ENCODE results near the gene DDR2. TPM values are rescaled to one million over a fixed set of nuclear protein-coding genes. Genes with fewer than 3 reads are reported as not detected.

DDR2 gene
- total RNA-seq, 1 donor from 2014 or later = 3.8 TPM

DNA sequence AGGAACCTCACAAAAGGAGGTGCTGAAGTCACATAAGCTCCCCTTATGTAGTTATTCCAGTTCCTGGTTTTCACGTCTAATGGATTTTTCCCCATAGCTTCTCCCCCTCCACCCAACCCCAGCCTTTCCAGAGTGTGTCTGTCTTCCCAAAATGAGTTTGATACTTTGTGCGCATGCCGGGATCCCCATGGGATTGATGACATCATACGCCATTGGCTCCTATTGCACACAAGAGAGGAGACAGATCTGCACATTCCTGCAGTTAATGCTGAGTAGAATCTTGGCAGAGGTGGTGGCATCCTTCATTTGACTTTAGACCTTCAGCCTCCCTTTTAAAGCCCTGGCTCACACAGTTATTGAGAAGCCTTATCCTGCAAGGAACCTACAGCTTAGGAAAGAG is 71.4 kb downstream of the DDR2 start:
- TF ChIP-seq, protein P1, sequence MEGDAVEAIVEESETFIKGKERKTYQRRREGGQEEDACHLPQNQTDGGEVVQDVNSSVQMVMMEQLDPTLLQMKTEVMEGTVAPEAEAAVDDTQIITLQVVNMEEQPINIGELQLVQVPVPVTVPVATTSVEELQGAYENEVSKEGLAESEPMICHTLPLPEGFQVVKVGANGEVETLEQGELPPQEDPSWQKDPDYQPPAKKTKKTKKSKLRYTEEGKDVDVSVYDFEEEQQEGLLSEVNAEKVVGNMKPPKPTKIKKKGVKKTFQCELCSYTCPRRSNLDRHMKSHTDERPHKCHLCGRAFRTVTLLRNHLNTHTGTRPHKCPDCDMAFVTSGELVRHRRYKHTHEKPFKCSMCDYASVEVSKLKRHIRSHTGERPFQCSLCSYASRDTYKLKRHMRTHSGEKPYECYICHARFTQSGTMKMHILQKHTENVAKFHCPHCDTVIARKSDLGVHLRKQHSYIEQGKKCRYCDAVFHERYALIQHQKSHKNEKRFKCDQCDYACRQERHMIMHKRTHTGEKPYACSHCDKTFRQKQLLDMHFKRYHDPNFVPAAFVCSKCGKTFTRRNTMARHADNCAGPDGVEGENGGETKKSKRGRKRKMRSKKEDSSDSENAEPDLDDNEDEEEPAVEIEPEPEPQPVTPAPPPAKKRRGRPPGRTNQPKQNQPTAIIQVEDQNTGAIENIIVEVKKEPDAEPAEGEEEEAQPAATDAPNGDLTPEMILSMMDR (IDR thresholded peaks at IDR 0.05; ENCODE audit: insufficient read depth, low read length, poor library complexity, severe bottlenecking) = no peak
- no peaks in the 10 kb centered on the region for H3K27me3 ChIP-seq (ENCODE audit: control insufficient read depth, insufficient read depth, low read length)
- H3K36me3 ChIP-seq (ENCODE audit: control insufficient read depth, insufficient read depth, low read length) = no peaks in the 10 kb centered on the region
- no peak for DNase-seq (ENCODE audit: low read depth)
- H3K4me3 ChIP-seq (ENCODE audit: low read depth, low read length) = no peak overlapping the region

DNA sequence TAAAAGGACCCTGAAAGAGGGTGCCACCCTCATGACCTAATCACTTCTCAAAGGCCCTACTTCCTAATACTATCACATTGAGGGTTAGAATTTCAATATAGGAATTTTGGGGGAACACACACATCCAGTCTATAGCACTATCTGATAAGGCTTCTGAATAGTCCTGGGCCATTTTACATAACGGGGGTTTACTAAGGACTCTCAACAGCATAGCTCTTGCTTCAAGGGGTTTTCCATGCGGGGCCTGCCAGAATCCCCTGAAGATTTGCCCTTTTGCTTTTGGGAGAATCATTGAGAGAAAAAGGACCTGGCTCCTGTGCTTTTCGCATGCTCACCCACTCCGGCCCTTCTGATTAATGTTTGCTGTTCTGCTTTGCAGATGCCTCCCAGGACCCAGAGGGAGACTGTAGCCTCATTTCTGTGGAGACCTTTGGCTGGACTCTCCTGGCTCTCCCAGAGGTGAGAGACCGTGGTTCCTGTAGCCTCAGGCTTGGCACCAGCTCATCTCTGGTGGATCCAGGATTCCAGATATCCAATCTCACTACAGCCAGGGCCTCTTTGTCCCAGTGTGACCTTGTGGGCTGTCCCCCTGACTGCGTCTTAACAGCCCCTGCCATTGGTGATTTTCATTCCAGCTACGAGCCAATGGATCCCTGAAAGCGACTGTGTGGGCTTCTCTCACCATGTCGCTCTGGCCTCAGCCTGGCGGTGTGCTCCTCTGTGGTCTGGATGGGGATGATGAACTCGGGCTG is 72.6 kb downstream of the DDR2 start:
- H3K36me3 ChIP-seq (ENCODE audit: control insufficient read depth, insufficient read depth, low read length) = no peaks in the 10 kb centered on the region
- H3K27me3 ChIP-seq (ENCODE audit: control insufficient read depth, insufficient read depth, low read length) = no peaks in the 10 kb centered on the region
- H3K4me3 ChIP-seq (ENCODE audit: low read depth, low read length) = no peak overlapping the region
- no peak for DNase-seq (ENCODE audit: low read depth)
- TF ChIP-seq, protein P1 (IDR thresholded peaks at IDR 0.05; ENCODE audit: insufficient read depth, low read length, poor library complexity, severe bottlenecking) = no peak

DNA sequence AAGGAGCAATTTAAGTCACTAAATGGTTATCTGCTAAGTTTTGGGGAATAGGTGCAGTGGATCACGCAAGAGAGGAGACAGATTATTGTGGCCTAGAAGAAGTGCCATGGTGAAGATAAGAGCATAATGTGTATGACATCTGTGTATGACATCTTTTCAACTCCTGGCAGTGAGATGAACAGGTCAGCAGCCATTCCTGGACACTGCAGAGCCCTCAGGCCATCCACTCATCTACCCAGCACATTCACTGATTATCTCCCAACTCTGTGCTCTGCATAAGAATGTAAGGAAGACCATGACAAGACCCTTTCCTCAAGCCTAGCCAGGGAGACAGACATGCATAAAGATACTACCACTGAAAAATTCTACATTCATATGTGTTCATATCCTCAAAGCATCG is 73.7 kb downstream of the DDR2 start:
- DNase-seq (ENCODE audit: low read depth) = no peak
- H3K36me3 ChIP-seq (ENCODE audit: control insufficient read depth, insufficient read depth, low read length) = no peaks in the 10 kb centered on the region
- TF ChIP-seq, protein P1 (IDR thresholded peaks at IDR 0.05; ENCODE audit: insufficient read depth, low read length, poor library complexity, severe bottlenecking) = no peak
- H3K4me3 ChIP-seq (ENCODE audit: low read depth, low read length) = no peak overlapping the region
- H3K27me3 ChIP-seq (ENCODE audit: control insufficient read depth, insufficient read depth, low read length) = no peaks in the 10 kb centered on the region

DNA sequence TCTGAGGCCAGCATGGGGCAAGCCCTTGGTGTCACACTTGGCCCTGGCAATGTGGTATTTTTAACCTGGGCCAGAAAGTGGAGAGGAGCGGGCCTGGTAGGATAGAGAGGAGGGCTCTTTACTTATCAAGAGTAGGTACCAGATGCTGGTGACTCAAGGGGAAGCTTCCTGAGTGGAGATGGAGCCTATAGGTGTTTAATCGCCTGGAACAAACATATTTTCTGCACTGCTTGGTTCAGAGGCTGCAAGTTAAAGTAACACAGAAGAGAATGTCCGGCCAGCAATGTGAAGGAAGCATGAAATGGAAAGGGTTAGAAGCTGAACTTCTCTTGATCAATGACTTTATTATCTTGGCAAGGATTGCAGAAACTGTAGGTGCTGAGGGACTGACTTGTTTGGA is 74.3 kb downstream of the DDR2 start:
- no peak for DNase-seq (ENCODE audit: low read depth)
- TF ChIP-seq, protein P1 (IDR thresholded peaks at IDR 0.05; ENCODE audit: insufficient read depth, low read length, poor library complexity, severe bottlenecking) = no peak
- Histone ChIP-seq H3K27me3 (ENCODE audit: control insufficient read depth, insufficient read depth, low read length) (no peaks in the 10 kb centered on the region), H3K36me3 (ENCODE audit: control insufficient read depth, insufficient read depth, low read length) (no peaks in the 10 kb centered on the region), H3K4me3 (ENCODE audit: low read depth, low read length) (no peak overlapping the region)

DNA sequence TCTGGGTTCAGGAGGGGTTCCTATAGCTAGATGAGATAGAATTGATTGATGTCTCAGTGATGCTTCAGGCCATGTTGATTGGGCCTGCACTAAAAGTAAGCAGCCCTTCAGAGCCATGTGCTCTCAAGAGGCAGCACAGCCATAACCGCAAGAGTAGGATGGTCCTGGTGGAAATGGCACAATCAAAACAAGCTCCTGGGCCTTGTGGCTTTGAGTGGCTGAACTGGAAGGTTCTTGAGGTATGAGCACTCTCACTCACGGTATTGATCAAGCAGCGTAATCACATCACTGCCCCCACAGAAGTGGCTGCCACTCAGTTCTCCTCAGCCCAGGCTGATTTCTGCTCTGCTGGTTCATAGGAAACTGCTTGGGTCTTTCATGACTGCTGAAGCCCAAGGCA is 76.0 kb downstream of the DDR2 start:
- Histone ChIP-seq H3K4me3 (ENCODE audit: low read depth, low read length) (no peak overlapping the region), H3K36me3 (ENCODE audit: control insufficient read depth, insufficient read depth, low read length) (no peaks in the 10 kb centered on the region), H3K27me3 (ENCODE audit: control insufficient read depth, insufficient read depth, low read length) (no peaks in the 10 kb centered on the region)
- no peak for DNase-seq (ENCODE audit: low read depth)
- TF ChIP-seq, protein P1 (IDR thresholded peaks at IDR 0.05; ENCODE audit: insufficient read depth, low read length, poor library complexity, severe bottlenecking) = no peak
